ENCODE results near the gene JAZF1. TPM values are rescaled to one million over a fixed set of nuclear protein-coding genes. Genes with fewer than 3 reads are reported as not detected.

JAZF1 gene
- polyA plus RNA-seq, 1 donor: 11.4 TPM

GRCh38 chr7:28069388-28069787 lies 111.2 kb downstream of the JAZF1 start:
- Histone ChIP-seq H3K27me3 (ENCODE audit: control insufficient read depth, insufficient read depth, low read length) (no peaks in the 10 kb centered on the region), H3K27ac (ENCODE audit: low read length) (peak overlapping the region; percentile 33), H3K4me3 (ENCODE audit: low read length) (no peak overlapping the region), H3K36me3 (ENCODE audit: control insufficient read depth, insufficient read depth, low read length) (no peaks in the 10 kb centered on the region), H3K9me3 (ENCODE audit: control insufficient read depth, low read depth, low read length) (no peaks in the 10 kb centered on the region), H3K4me1 (ENCODE audit: control insufficient read depth, insufficient read depth, low read length) (peaks cover 12% of the 10 kb centered on the region)
- WGBS (ENCODE audit: insufficient coverage, low lambda C conversion rate): no CpG with 5 or more reads among the region's 3 CpGs
- DNase-seq: peak in 1 of 2 donors; percentile 69

GRCh38 chr7:28068811-28069216 lies 111.8 kb downstream of the JAZF1 start:
- H3K4me1 ChIP-seq (ENCODE audit: control insufficient read depth, insufficient read depth, low read length): peaks cover 12% of the 10 kb centered on the region
- H3K9me3 ChIP-seq (ENCODE audit: control insufficient read depth, low read depth, low read length): no peaks in the 10 kb centered on the region
- no peaks in the 10 kb centered on the region for H3K36me3 ChIP-seq (ENCODE audit: control insufficient read depth, insufficient read depth, low read length)
- no peak overlapping the region for H3K4me3 ChIP-seq (ENCODE audit: low read length)
- peak overlapping the region; percentile 33 for H3K27ac ChIP-seq (ENCODE audit: low read length)
- no CpG with 5 or more reads among the region's 1 CpG for WGBS (ENCODE audit: insufficient coverage, low lambda C conversion rate)
- DNase-seq: no peak
- H3K27me3 ChIP-seq (ENCODE audit: control insufficient read depth, insufficient read depth, low read length): no peaks in the 10 kb centered on the region

GRCh38 chr7:28067171-28067570 lies 113.4 kb downstream of the JAZF1 start:
- Histone ChIP-seq H3K9me3 (ENCODE audit: control insufficient read depth, low read depth, low read length) (no peaks in the 10 kb centered on the region), H3K4me1 (ENCODE audit: control insufficient read depth, insufficient read depth, low read length) (peaks cover 15% of the 10 kb centered on the region), H3K4me3 (ENCODE audit: low read length) (no peak overlapping the region), H3K27me3 (ENCODE audit: control insufficient read depth, insufficient read depth, low read length) (no peaks in the 10 kb centered on the region), H3K36me3 (ENCODE audit: control insufficient read depth, insufficient read depth, low read length) (no peaks in the 10 kb centered on the region), H3K27ac (ENCODE audit: low read length) (no peak overlapping the region)
- DNase-seq: no peak

GRCh38 chr7:28065721-28066285 lies 114.8 kb downstream of the JAZF1 start:
- H3K4me1 ChIP-seq (ENCODE audit: control insufficient read depth, insufficient read depth, low read length): peaks cover 15% of the 10 kb centered on the region

GRCh38 chr7:28065308-28065707 lies 115.3 kb downstream of the JAZF1 start:
- no CpG with 5 or more reads among the region's 7 CpGs for WGBS (ENCODE audit: insufficient coverage, low lambda C conversion rate)
- Histone ChIP-seq H3K4me1 (ENCODE audit: control insufficient read depth, insufficient read depth, low read length) (peaks cover 15% of the 10 kb centered on the region), H3K9me3 (ENCODE audit: control insufficient read depth, low read depth, low read length) (no peaks in the 10 kb centered on the region), H3K4me3 (ENCODE audit: low read length) (no peak overlapping the region), H3K36me3 (ENCODE audit: control insufficient read depth, insufficient read depth, low read length) (no peaks in the 10 kb centered on the region), H3K27me3 (ENCODE audit: control insufficient read depth, insufficient read depth, low read length) (no peaks in the 10 kb centered on the region), H3K27ac (ENCODE audit: low read length) (no peak overlapping the region)
- DNase-seq: no peak

More at GRCh38 chr7:28065721-28066285, 114.8 kb downstream of the JAZF1 start:
- no peak overlapping the region for H3K27ac ChIP-seq (ENCODE audit: low read length)
- H3K27me3 ChIP-seq (ENCODE audit: control insufficient read depth, insufficient read depth, low read length): no peaks in the 10 kb centered on the region
- no peaks in the 10 kb centered on the region for H3K36me3 ChIP-seq (ENCODE audit: control insufficient read depth, insufficient read depth, low read length)
- H3K4me3 ChIP-seq (ENCODE audit: low read length): no peak overlapping the region
- no peaks in the 10 kb centered on the region for H3K9me3 ChIP-seq (ENCODE audit: control insufficient read depth, low read depth, low read length)
- no peak for DNase-seq
- WGBS (ENCODE audit: insufficient coverage, low lambda C conversion rate): 100% methylated on average over 1 of the region's 8 CpGs

GRCh38 chr7:28064437-28064836 lies 116.2 kb downstream of the JAZF1 start:
- H3K27ac ChIP-seq (ENCODE audit: low read length): no peak overlapping the region
- H3K36me3 ChIP-seq (ENCODE audit: control insufficient read depth, insufficient read depth, low read length): no peaks in the 10 kb centered on the region
- DNase-seq: no peak
- H3K9me3 ChIP-seq (ENCODE audit: control insufficient read depth, low read depth, low read length): no peaks in the 10 kb centered on the region
- no peaks in the 10 kb centered on the region for H3K27me3 ChIP-seq (ENCODE audit: control insufficient read depth, insufficient read depth, low read length)
- H3K4me1 ChIP-seq (ENCODE audit: control insufficient read depth, insufficient read depth, low read length): peaks cover 11% of the 10 kb centered on the region
- H3K4me3 ChIP-seq (ENCODE audit: low read length): no peak overlapping the region

GRCh38 chr7:28062197-28062991 lies 118.2 kb downstream of the JAZF1 start:
- Histone ChIP-seq H3K36me3 (ENCODE audit: control insufficient read depth, insufficient read depth, low read length) (no peaks in the 10 kb centered on the region), H3K4me1 (ENCODE audit: control insufficient read depth, insufficient read depth, low read length) (peaks cover 3% of the 10 kb centered on the region), H3K27me3 (ENCODE audit: control insufficient read depth, insufficient read depth, low read length) (no peaks in the 10 kb centered on the region), H3K9me3 (ENCODE audit: control insufficient read depth, low read depth, low read length) (no peaks in the 10 kb centered on the region), H3K27ac (ENCODE audit: low read length) (no peak overlapping the region), H3K4me3 (ENCODE audit: low read length) (no peak overlapping the region)
- DNase-seq: peak in 1 of 2 donors; percentile 56
- WGBS (ENCODE audit: insufficient coverage, low lambda C conversion rate): 92% methylated on average over 2 of the region's 12 CpGs

- H3K27me3 ChIP-seq (ENCODE audit: control insufficient read depth, insufficient read depth, low read length): no peaks in the 10 kb centered on the region
- DNase-seq: no peak
- H3K36me3 ChIP-seq (ENCODE audit: control insufficient read depth, insufficient read depth, low read length): no peaks in the 10 kb centered on the region
- peaks cover 3% of the 10 kb centered on the region for H3K4me1 ChIP-seq (ENCODE audit: control insufficient read depth, insufficient read depth, low read length)
- no peak overlapping the region for H3K27ac ChIP-seq (ENCODE audit: low read length)
- no CpG with 5 or more reads among the region's 4 CpGs for WGBS (ENCODE audit: insufficient coverage, low lambda C conversion rate)
- no peak overlapping the region for H3K4me3 ChIP-seq (ENCODE audit: low read length)
- no peaks in the 10 kb centered on the region for H3K9me3 ChIP-seq (ENCODE audit: control insufficient read depth, low read depth, low read length)
These were observed 118.8 kb downstream of the JAZF1 start for GRCh38 chr7:28061824-28062196.

- H3K4me1 ChIP-seq (ENCODE audit: control insufficient read depth, insufficient read depth, low read length): peaks cover 14% of the 10 kb centered on the region
- no peaks in the 10 kb centered on the region for H3K27me3 ChIP-seq (ENCODE audit: control insufficient read depth, insufficient read depth, low read length)
- WGBS (ENCODE audit: insufficient coverage, low lambda C conversion rate): 63% methylated on average over 1 of the region's 1 CpG
- DNase-seq: no peak
- H3K27ac ChIP-seq (ENCODE audit: low read length): no peak overlapping the region
- no peak overlapping the region for H3K4me3 ChIP-seq (ENCODE audit: low read length)
- no peaks in the 10 kb centered on the region for H3K36me3 ChIP-seq (ENCODE audit: control insufficient read depth, insufficient read depth, low read length)
- H3K9me3 ChIP-seq (ENCODE audit: control insufficient read depth, low read depth, low read length): no peaks in the 10 kb centered on the region
These were observed 120.1 kb downstream of the JAZF1 start for GRCh38 chr7:28060371-28060950.

- Histone ChIP-seq H3K36me3 (ENCODE audit: control insufficient read depth, insufficient read depth, low read length) (no peaks in the 10 kb centered on the region), H3K4me3 (ENCODE audit: low read length) (no peak overlapping the region), H3K27me3 (ENCODE audit: control insufficient read depth, insufficient read depth, low read length) (no peaks in the 10 kb centered on the region), H3K4me1 (ENCODE audit: control insufficient read depth, insufficient read depth, low read length) (peaks cover 12% of the 10 kb centered on the region), H3K9me3 (ENCODE audit: control insufficient read depth, low read depth, low read length) (no peaks in the 10 kb centered on the region), H3K27ac (ENCODE audit: low read length) (no peak overlapping the region)
- no CpG with 5 or more reads among the region's 3 CpGs for WGBS (ENCODE audit: insufficient coverage, low lambda C conversion rate)
- DNase-seq: no peak
These were observed 125.4 kb downstream of the JAZF1 start for GRCh38 chr7:28055161-28055544.

Data from large intestine (tissue), 3 donors.